Brain microvascular endothelial cell (primary cell): Measurements from ENCODE around the gene GORASP1.

Experiments
- DNase-seq: peaks from one replicate; pipeline ENCODE4 v3.0.0-alpha.2; 2020
- H3K27ac ChIP-seq: fragments of 250-450 bp; sonication (Bioruptor Pico); 2 replicates; pipeline ENCODE4 v1.5.1; 2020; ENCODE audit warnings: mild to moderate bottlenecking, moderate library complexity
- H3K27me3 ChIP-seq: fragments of 250-450 bp; sonication (Bioruptor Pico); replicated peaks from 2 replicates; pipeline ENCODE4 v1.5.1; 2020; ENCODE audit warnings: mild to moderate bottlenecking
- H3K36me3 ChIP-seq: fragments of 250-450 bp; sonication (Bioruptor Pico); replicated peaks from 2 replicates; pipeline ENCODE4 v1.5.1; 2020; ENCODE audit warnings: mild to moderate bottlenecking
- H3K4me3 ChIP-seq: 2 replicates; pipeline ENCODE4 v1.5.1; 2011; ENCODE audit warnings: low read depth, mild to moderate bottlenecking, control low read depth, low read length, moderate library complexity
- in situ Hi-C: cut with HindIII; loops from 2 replicates; pipeline ENCODE4 v1.10.0; 2017; ENCODE audit warnings: low sequenced_read_pairs, low pct_ligation_motif_present
- TF ChIP-seq, protein P1 (sequence below): IDR thresholded peaks from 2 replicates; pipeline ENCODE4 v1.5.1; 2011; ENCODE audit warnings: low read depth, mild to moderate bottlenecking, moderate library complexity, low read length, control low read depth, inconsistent platforms; ENCODE audit errors: missing control alignments

GORASP1 gene

DNA sequence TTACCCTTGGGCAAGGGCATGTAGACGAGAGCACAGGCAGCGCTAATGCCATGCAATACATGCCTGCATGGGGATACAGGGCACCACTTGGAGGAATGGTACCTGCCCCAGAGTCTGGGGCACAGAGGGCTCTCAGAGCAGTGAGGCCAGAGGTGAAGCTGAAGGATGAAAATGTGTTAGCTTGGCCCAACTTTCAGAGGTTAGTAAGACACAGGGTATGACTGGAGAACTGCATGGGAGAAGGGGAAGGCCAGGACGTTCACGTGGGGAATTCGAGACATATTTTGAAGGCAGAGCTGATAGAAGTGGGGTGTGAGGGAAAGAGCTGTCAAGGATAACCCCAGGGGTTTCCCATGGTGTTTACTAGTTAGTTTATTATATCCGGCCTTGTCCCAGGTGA is 26.4 kb upstream of the GORASP1 start:
- TF ChIP-seq, protein P1, sequence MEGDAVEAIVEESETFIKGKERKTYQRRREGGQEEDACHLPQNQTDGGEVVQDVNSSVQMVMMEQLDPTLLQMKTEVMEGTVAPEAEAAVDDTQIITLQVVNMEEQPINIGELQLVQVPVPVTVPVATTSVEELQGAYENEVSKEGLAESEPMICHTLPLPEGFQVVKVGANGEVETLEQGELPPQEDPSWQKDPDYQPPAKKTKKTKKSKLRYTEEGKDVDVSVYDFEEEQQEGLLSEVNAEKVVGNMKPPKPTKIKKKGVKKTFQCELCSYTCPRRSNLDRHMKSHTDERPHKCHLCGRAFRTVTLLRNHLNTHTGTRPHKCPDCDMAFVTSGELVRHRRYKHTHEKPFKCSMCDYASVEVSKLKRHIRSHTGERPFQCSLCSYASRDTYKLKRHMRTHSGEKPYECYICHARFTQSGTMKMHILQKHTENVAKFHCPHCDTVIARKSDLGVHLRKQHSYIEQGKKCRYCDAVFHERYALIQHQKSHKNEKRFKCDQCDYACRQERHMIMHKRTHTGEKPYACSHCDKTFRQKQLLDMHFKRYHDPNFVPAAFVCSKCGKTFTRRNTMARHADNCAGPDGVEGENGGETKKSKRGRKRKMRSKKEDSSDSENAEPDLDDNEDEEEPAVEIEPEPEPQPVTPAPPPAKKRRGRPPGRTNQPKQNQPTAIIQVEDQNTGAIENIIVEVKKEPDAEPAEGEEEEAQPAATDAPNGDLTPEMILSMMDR, result no peak
- no peak overlapping the region for H3K27ac ChIP-seq
- no peak for DNase-seq
- H3K4me3 ChIP-seq, result no peak overlapping the region
- no peaks in the 10 kb centered on the region for H3K36me3 ChIP-seq
- no peaks in the 10 kb centered on the region for H3K27me3 ChIP-seq
- in situ Hi-C loops, result no loop called here

DNA sequence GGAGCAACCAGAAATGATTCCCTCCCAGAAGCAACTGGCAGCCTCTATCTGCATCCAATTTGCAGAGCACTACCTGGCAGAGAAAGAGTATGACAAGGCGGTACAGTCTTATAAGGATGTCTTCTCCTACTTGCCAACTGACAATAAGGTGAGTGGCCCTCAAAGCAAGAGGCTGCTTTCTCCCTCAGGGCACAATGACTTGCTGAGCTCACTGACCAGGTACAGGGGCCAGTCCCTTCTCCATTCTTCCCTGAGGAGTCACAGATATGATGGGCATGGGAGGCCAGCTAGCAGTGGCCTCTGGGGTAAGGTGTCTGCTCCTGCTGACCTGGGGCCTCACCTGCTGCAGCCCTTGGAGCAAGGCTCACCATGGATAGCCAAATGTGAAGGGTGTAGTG is 25.7 kb upstream of the GORASP1 start:
- H3K27me3 ChIP-seq, result no peaks in the 10 kb centered on the region
- TF ChIP-seq, protein P1, result no peak
- H3K36me3 ChIP-seq, result no peaks in the 10 kb centered on the region
- no peak overlapping the region for H3K4me3 ChIP-seq
- in situ Hi-C loops, result no loop called here
- DNase-seq, result no peak
- no peak overlapping the region for H3K27ac ChIP-seq

DNA sequence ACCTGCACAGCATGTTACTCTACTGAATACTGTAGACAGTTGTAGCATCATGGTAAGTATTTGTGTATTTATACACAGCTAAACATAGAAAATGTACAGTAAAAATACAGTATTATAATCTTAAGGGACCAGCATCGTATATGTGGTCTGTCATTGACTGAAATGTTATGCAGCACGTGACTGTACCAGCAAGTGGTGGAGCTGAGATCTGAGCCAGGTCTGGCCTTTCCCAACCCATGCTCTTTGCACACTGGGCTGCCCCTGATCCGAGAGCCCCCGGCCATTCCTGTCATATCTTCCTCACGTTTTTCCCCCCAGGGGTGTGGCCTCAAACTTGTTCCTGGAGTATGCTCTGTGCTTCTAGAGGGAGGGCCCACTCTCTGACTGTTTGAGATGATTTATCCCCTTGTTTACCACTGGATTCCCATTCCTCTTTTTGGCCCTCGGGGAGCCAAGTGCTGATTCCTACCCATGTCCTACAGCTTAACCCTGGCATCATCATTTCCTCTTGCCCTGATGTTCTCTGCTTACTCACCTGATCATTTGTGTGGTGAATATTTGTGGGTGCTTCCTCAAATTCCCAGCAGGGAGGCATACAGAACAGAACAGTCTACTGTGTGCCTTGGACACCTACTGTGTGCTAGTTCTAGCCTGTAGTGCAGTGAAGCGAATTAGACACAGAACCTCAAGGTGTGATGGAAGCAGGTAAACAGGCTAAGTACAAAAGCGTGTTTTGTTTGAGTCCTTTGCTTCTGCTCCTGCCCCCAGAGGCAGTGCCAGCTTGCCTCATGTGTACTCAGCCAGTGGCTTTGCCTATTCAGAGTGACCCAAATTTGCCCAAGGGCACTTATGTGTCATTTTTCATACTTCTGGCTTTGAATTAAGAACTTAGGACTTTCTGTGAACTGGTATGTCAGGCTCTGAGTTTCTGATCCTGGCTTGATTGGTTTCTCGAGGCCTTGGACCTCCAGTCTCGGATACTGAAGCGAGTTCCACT is 25.0 kb upstream of the GORASP1 start:
- no peaks in the 10 kb centered on the region for H3K27me3 ChIP-seq
- TF ChIP-seq, protein P1, result no peak
- H3K27ac ChIP-seq, result no peak overlapping the region
- H3K36me3 ChIP-seq, result no peaks in the 10 kb centered on the region
- in situ Hi-C loops, result no loop called here
- no peak for DNase-seq
- H3K4me3 ChIP-seq, result no peak overlapping the region

DNA sequence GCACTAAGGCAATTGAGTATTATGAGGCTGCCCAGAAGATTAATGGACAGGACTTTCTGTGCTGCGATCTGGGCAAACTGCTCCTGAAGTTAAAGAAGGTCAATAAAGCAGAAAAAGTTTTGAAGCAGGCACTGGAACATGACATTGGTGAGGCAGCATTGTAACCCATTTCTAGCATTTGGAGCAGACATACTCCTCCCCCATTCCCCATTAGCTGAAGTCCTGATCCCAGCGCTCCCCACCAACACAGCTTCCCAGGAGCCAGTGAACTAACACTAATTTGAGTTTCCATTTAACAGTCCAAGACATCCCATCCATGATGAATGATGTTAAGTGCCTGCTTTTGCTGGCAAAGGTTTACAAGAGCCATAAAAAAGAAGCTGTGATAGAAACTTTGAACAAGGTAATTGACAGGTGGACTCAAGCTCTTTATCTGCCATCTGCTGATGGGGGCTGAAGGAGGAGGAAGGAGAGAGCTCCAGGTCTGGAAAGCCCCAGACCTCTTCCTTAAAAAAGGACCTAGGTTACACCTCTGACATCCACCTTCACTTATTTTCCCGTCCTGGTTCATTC is 23.4 kb upstream of the GORASP1 start:
- H3K27ac ChIP-seq, result no peak overlapping the region
- TF ChIP-seq, protein P1, result no peak
- in situ Hi-C loops, result no loop called here
- no peaks in the 10 kb centered on the region for H3K27me3 ChIP-seq
- no peak for DNase-seq
- H3K36me3 ChIP-seq, result no peaks in the 10 kb centered on the region
- H3K4me3 ChIP-seq, result no peak overlapping the region

DNA sequence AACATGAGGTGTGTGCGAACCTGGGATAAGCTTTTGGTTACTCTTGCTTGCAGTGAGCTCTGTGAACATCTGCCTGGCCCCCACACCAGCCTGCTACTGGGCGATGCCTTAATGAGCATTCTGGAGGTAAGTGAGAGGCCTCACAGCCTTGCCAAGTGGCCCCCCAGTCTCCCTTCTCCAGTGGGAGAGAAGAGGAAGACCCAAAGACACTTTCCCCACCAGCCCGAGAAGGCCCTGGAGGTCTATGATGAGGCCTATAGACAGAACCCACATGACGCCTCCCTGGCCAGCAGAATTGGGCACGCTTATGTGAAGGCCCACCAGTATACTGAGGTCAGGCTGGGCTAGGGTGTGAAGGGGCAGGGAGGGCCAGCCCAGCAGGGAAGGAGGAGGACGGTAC is 22.6 kb upstream of the GORASP1 start:
- Histone ChIP-seq H3K4me3 (no peak overlapping the region), H3K36me3 (no peaks in the 10 kb centered on the region)
- TF ChIP-seq, protein P1, result no peak

More for the DNA sequence above, 22.6 kb upstream of the GORASP1 start:
- in situ Hi-C loops, result no loop called here
- Histone ChIP-seq H3K27ac (no peak overlapping the region), H3K27me3 (no peaks in the 10 kb centered on the region)
- no peak for DNase-seq
